Natural killer cell (primary cell): ENCODE data around the gene DUOXA2. TPM values are rescaled to one million over a fixed set of nuclear protein-coding genes. Genes with fewer than 3 reads are reported as not detected.
A peak's percentile ranks its signal among the peaks of the same experiment; 100 is the strongest.
"Not testable (repeated sequence)": the region's sequence is repeated elsewhere in the genome, so short reads cannot be mapped to it uniquely, and the experiment has no call there.

ENCODE experiments used
- ATAC-seq, 3 donors: fragments of 150-1000 bp in 2 of 3; fragments of 200-7000 bp in 1 of 3; cut with Tn5 transposase; 1 replicate in 1 of 3; 2 replicates in 2 of 3; pipeline ENCODE4 v1.10.0; 2021; ENCODE audit warnings: mild to moderate bottlenecking in 2 of 3, moderate library complexity in 2 of 3
- DNase-seq, 2 donors: peaks; one replicate each; pipeline versions ENCODE4 v3.0.0 to v3.0.0-alpha.2; 2013 to 2021; ENCODE audit warnings: mixed read lengths in 1 of 2
- H3K27ac ChIP-seq: one replicate; pipeline ENCODE4 v1.5.1; 2013; ENCODE audit warnings: mild to moderate bottlenecking, low read length
- H3K27me3 ChIP-seq: one replicate; pipeline ENCODE4 v1.6.1; 2013; ENCODE audit warnings: low read length; ENCODE audit not compliant: control insufficient read depth, insufficient read depth
- H3K36me3 ChIP-seq: one replicate; pipeline ENCODE4 v1.6.1; 2013; ENCODE audit warnings: low read length; ENCODE audit not compliant: control insufficient read depth, insufficient read depth
- H3K4me1 ChIP-seq: one replicate; pipeline ENCODE4 v1.6.1; 2013; ENCODE audit warnings: low read length; ENCODE audit not compliant: control insufficient read depth, insufficient read depth
- H3K4me3 ChIP-seq: one replicate; pipeline ENCODE4 v1.5.1; 2013; ENCODE audit warnings: low read length
- H3K9me3 ChIP-seq: one replicate; pipeline ENCODE4 v1.6.1; 2013; ENCODE audit warnings: low read length; ENCODE audit not compliant: control insufficient read depth, insufficient read depth
- H3K27ac Mint-ChIP-seq, 2 donors: one replicate each; pipeline ENCODE4 v1.8.0; 2022; ENCODE audit warnings: mild to moderate bottlenecking in 2 of 2, mixed read lengths in 2 of 2, moderate library complexity in 1 of 2
- H3K27me3 Mint-ChIP-seq, 2 donors: one replicate each; pipeline ENCODE4 v1.8.0; 2022; ENCODE audit warnings: low read depth in 2 of 2, mixed read lengths in 2 of 2
- H3K36me3 Mint-ChIP-seq: one replicate; pipeline ENCODE4 v1.8.0; 2022; ENCODE audit warnings: mixed read lengths
- H3K4me1 Mint-ChIP-seq, 2 donors: one replicate each; pipeline ENCODE4 v1.8.0; 2022; ENCODE audit warnings: mixed read lengths in 2 of 2
- H3K4me3 Mint-ChIP-seq: one replicate; pipeline ENCODE4 v1.8.0; 2022; ENCODE audit warnings: mild to moderate bottlenecking, moderate library complexity, mixed read lengths
- H3K9me3 Mint-ChIP-seq, 2 donors: one replicate each; pipeline ENCODE4 v1.8.0; 2022; ENCODE audit warnings: mixed read lengths in 2 of 2
- WGBS: methylation state at CpG from one replicate; pipeline ENCODE4 v1.1.7; 2013; ENCODE audit warnings: missing lambda C conversion rate; ENCODE audit not compliant: insufficient coverage; 5-methylcytosine and 5-hydroxymethylcytosine counted together
- intact Hi-C: fragments of 100-400 bp; cut with micrococcal nuclease; formaldehyde crosslinking; loops from one replicate; pipeline ENCODE4 v1.14.2; 2022
- total RNA-seq, 4 donors: library from RNA; stranded (reverse); fragments of 120-200 nt in 1 of 4; gene quantifications; one replicate each; pipeline versions ENCODE4 v1.2.3 to v1.2.4, GENCODE V29; 2013 to 2022
- TF ChIP-seq, protein P1 (sequence below): fragments of 200-600 bp; IDR thresholded peaks from one replicate; pipeline ENCODE4 v1.8.0; 2022; ENCODE audit warnings: antibody characterized with exemption

The DUOXA2 gene
- total RNA-seq, 3 donors from 2014 or later (not counting 1 experiment from before 2014, with no cell fraction given): not detected

DNA sequence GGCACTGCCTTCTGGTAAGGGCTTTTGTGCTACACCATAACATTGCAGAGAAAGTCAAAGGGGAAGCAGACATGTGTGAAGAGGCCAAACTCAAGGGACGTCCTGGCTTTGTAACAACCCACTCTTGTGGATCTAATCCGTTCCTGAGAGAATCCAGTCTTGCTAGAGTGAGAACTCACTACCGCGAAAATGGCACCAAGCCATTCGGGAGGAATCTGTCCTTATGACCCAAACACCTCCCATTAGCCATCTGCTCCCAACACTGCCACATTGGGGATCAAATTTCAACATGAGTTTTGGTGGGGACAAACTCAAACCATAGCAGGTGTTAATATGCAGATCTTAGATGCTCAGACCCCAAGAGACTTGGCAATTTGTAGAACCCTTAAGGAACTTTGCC, 34.9 kb upstream of the DUOXA2 start:
- H3K36me3 Mint-ChIP-seq, intact Hi-C loops, H3K4me1 Mint-ChIP-seq, H3K36me3 ChIP-seq, H3K4me1 ChIP-seq, H3K27me3 ChIP-seq, ATAC-seq, H3K9me3 Mint-ChIP-seq, H3K9me3 ChIP-seq, H3K27ac Mint-ChIP-seq, H3K27ac ChIP-seq, H3K4me3 ChIP-seq, DNase-seq, H3K4me3 Mint-ChIP-seq: not testable (repeated sequence)
- H3K27me3 Mint-ChIP-seq: peaks cover 9 to 13% of the 10 kb centered on the region in 2 donors
- WGBS: 88% methylated on average over 5 of the region's 5 CpGs

DNA sequence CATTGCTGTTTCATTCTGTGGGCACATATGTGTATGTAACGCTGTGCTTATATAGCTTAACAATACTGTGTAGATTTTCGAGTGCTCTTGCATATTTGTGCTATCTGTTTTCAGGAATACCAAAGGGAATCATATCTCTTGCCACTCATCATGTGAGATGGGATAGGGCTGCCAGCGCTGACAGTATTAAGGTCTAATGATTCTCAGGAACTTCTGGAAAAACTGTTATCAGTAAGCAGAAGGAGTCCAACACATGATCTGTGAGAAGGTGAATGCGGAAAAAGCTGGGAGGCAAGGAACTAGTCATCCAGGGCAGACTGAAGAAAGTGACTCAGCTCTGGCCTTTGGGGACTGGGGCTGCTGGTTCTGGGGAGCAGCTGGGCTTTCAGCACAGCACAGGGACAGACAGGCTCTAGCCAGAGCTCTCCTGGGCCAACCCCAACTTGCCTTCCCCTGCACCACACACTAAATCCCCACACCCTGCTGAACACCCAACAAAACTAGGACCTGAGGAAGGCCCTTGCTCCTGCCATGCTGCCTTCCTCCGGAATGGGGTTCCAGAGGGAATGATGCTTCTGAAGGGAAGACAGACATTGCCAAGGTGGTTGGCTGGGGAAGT, 34.4 kb upstream of the DUOXA2 start:
- not testable (repeated sequence) for H3K27ac Mint-ChIP-seq, H3K4me1 Mint-ChIP-seq
- 90% methylated on average over 2 of the region's 5 CpGs for WGBS

DNA sequence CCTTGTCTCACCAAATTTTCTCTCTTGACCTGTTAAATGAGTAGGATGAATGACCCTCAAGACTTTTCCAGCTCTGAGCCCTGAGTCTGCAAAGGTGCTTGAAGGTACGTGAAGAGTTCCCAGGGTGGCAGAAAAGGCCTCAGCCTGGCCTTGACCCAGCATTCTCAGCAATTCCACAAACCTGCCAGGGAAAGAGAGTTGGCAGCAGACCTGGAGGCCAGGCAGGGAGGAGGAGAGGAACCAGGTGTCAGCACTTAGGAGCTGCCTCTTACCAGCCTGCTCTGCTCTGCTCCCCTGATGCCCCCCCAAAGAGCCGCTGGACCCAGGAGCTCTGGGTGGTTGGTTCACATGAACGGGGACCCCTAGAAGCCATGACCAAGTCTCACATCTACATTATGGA, 33.5 kb upstream of the DUOXA2 start:
- H3K4me1 ChIP-seq, H3K4me3 ChIP-seq, H3K4me3 Mint-ChIP-seq, H3K27ac ChIP-seq, H3K4me1 Mint-ChIP-seq, H3K27me3 ChIP-seq, intact Hi-C loops, H3K27ac Mint-ChIP-seq, DNase-seq, H3K36me3 ChIP-seq, H3K9me3 Mint-ChIP-seq, ATAC-seq, H3K36me3 Mint-ChIP-seq, H3K9me3 ChIP-seq: not testable (repeated sequence)
- H3K27me3 Mint-ChIP-seq: peaks cover 11 to 18% of the 10 kb centered on the region in 2 donors
- 95% methylated on average over 2 of the region's 3 CpGs for WGBS

More for the DNA sequence above, 34.4 kb upstream of the DUOXA2 start:
- H3K9me3 Mint-ChIP-seq, H3K9me3 ChIP-seq, intact Hi-C loops, H3K36me3 ChIP-seq, H3K4me3 ChIP-seq, DNase-seq, H3K27me3 ChIP-seq, H3K27ac ChIP-seq, ATAC-seq, H3K36me3 Mint-ChIP-seq, H3K4me1 ChIP-seq, H3K4me3 Mint-ChIP-seq: not testable (repeated sequence)
- peaks cover 11 to 18% of the 10 kb centered on the region in 2 donors for H3K27me3 Mint-ChIP-seq

DNA sequence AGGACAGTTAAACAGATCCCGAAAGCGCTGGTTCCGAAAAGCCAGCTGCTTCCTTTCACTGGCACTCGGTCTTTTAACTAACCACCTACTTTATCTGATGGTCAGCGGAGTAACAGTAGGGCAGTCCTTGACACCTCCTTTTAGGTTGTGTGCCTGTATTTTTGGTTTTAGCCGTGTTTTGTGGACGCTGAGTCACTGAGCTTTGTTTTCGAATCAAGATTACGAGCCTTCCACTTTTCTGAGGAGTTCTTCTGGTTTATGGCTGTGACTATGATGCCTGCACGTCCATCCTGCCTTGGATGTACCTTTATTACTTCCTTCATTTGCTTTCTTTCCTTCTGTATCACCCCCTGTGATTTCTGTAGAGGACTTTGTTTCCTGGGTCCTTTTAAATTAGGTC, 31.7 kb upstream of the DUOXA2 start:
- H3K36me3 ChIP-seq, intact Hi-C loops, H3K27me3 ChIP-seq, H3K4me3 ChIP-seq, H3K9me3 Mint-ChIP-seq, H3K36me3 Mint-ChIP-seq, H3K4me1 ChIP-seq, H3K4me1 Mint-ChIP-seq, DNase-seq, H3K27ac ChIP-seq, H3K9me3 ChIP-seq, H3K4me3 Mint-ChIP-seq, H3K27ac Mint-ChIP-seq: not testable (repeated sequence)
- ATAC-seq: peak in 1 of 3 donors; percentile 70
- peaks cover 15 to 26% of the 10 kb centered on the region in 2 donors for H3K27me3 Mint-ChIP-seq
- WGBS: 75% methylated on average over 4 of the region's 10 CpGs

DNA sequence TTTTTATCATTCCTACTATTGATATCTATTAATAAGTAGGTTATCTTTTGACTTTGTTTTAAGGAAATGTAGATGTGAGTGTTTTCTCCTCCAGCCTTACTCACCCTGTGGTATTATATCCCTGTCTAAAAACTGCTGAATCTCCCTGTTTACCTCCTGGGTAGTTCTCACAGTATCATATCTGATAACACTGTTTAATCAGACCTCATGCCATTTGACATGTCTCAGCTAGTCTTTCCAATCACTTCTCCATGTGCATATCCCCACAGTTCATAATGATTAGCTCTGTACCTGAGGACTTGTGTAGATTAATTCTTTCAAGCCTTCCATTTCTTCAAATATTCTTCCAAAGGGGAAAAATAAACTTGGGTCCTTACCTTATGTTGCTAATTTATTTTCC, 30.9 kb upstream of the DUOXA2 start:
- Mint-ChIP-seq H3K4me1 (no peaks in the 10 kb centered on the region), H3K9me3 (no peaks in the 10 kb centered on the region), H3K4me3 (no peak overlapping the region), H3K27ac (no peak overlapping the region), H3K36me3 (no peaks in the 10 kb centered on the region), H3K27me3 (peaks cover 16 to 27% of the 10 kb centered on the region in 2 donors)
- H3K36me3 ChIP-seq: no peaks in the 10 kb centered on the region
- no peaks in the 10 kb centered on the region for H3K4me1 ChIP-seq
- H3K9me3 ChIP-seq: no peaks in the 10 kb centered on the region
- ATAC-seq: no peak
- TF ChIP-seq, protein P1, sequence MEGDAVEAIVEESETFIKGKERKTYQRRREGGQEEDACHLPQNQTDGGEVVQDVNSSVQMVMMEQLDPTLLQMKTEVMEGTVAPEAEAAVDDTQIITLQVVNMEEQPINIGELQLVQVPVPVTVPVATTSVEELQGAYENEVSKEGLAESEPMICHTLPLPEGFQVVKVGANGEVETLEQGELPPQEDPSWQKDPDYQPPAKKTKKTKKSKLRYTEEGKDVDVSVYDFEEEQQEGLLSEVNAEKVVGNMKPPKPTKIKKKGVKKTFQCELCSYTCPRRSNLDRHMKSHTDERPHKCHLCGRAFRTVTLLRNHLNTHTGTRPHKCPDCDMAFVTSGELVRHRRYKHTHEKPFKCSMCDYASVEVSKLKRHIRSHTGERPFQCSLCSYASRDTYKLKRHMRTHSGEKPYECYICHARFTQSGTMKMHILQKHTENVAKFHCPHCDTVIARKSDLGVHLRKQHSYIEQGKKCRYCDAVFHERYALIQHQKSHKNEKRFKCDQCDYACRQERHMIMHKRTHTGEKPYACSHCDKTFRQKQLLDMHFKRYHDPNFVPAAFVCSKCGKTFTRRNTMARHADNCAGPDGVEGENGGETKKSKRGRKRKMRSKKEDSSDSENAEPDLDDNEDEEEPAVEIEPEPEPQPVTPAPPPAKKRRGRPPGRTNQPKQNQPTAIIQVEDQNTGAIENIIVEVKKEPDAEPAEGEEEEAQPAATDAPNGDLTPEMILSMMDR: no peak
- intact Hi-C loops: no loop called here
- H3K27ac ChIP-seq: no peak overlapping the region
- H3K27me3 ChIP-seq: peaks cover 8% of the 10 kb centered on the region
- no peak for DNase-seq
- no peak overlapping the region for H3K4me3 ChIP-seq
